GM06990 (cell line): Measurements from ENCODE around the gene LEP.

Experiments
- DNase-seq: peaks from one replicate; pipeline ENCODE4 v3.0.0-alpha.2; 2011; ENCODE audit not compliant: insufficient read length; ENCODE audit errors: extremely low read depth
- H3K27me3 ChIP-seq: replicated peaks from 2 replicates; pipeline ENCODE4 v1.6.0; 2011; ENCODE audit warnings: low read length; ENCODE audit not compliant: control insufficient read depth, insufficient read depth
- H3K36me3 ChIP-seq: 2 replicates; pipeline ENCODE4 v1.5.1; 2011; ENCODE audit warnings: low read length; ENCODE audit not compliant: control insufficient read depth, insufficient read depth
- H3K4me3 ChIP-seq: replicated peaks from 2 replicates; pipeline ENCODE4 v1.5.1; 2011; ENCODE audit warnings: low read depth, mild to moderate bottlenecking, control low read depth, low read length
- TF ChIP-seq, protein P1 (sequence below): IDR thresholded peaks from 2 replicates; pipeline ENCODE4 v1.5.1; 2011; ENCODE audit warnings: low read length, control low read depth, mild to moderate bottlenecking, inconsistent platforms; ENCODE audit not compliant: insufficient read depth, poor library complexity, severe bottlenecking

Gene LEP

DNA sequence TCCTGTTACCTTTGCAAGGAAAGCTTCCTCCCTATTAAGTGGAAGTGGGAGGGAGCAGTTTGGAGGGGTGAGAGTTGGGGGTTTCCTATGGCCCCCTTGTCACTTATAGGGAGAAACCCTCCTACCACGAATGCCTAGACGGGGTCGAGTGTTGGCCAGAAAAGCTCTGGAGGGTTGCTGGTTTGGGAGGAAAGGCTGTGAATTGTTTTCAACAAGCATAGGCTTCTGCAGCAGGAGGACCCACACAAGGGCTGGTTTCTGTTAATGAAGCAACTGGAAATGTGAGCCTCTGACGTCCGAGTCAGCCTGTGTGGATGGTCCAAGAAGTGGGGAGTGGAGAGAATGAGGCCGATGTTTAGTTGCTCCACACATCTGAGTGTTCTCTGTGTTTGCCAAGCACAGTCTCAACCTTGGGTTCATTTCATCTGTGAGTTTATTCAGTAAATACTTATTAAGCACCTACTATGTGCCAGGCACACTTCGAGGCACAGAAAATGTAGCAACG is 37.3 kb upstream of the LEP start:
- TF ChIP-seq, protein P1, sequence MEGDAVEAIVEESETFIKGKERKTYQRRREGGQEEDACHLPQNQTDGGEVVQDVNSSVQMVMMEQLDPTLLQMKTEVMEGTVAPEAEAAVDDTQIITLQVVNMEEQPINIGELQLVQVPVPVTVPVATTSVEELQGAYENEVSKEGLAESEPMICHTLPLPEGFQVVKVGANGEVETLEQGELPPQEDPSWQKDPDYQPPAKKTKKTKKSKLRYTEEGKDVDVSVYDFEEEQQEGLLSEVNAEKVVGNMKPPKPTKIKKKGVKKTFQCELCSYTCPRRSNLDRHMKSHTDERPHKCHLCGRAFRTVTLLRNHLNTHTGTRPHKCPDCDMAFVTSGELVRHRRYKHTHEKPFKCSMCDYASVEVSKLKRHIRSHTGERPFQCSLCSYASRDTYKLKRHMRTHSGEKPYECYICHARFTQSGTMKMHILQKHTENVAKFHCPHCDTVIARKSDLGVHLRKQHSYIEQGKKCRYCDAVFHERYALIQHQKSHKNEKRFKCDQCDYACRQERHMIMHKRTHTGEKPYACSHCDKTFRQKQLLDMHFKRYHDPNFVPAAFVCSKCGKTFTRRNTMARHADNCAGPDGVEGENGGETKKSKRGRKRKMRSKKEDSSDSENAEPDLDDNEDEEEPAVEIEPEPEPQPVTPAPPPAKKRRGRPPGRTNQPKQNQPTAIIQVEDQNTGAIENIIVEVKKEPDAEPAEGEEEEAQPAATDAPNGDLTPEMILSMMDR, result no peak
- H3K36me3 ChIP-seq, result no peaks in the 10 kb centered on the region
- no peak overlapping the region for H3K4me3 ChIP-seq
- peaks cover 2% of the 10 kb centered on the region; the same call in 1 of the 2 replicates for H3K27me3 ChIP-seq
- no peak for DNase-seq

DNA sequence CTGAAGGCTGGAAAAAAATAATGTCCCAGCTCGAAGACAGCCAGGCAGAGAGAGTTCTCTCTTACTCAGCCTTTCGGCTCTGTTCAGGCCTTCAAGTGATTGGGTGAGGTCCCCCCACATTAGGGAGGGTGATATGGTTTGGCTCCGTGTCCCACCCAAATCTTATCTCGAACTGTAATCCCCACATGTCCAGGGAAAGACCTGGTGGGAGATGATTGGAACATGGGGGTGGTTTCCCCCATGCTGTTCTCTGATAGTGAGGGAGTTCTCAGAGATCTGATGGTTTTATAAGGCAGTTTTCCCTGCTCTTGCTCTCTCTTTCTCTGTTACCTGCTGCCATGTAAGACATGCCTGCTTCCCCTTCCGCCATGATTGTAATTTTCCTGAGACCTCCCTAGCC is 36.6 kb upstream of the LEP start:
- no peak for DNase-seq
- Histone ChIP-seq H3K36me3 (no peaks in the 10 kb centered on the region), H3K27me3 (peaks cover 2% of the 10 kb centered on the region; the same call in 1 of the 2 replicates), H3K4me3 (no peak overlapping the region)
- TF ChIP-seq, protein P1, result no peak

DNA sequence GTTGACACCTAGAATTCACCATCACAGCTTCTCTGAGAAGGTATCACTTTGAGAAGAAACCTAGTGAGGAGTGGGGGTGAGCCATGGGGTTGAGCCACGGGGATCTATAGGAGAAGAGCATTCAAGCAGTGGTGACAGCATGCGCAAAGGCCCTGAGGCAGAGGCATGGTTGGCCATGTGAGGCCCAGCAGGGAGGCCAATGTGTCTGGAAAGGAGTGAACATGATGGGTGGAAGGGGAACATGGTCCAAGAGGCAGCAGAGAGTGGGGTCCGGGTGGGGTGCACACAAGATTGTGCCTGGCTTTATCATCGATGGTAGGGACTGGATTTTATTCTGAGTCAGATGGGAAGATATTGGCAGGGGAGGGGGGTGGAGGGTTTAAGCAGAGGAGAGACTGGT is 36.0 kb upstream of the LEP start:
- H3K27me3 ChIP-seq, result peaks cover 2% of the 10 kb centered on the region; the same call in 1 of the 2 replicates
- TF ChIP-seq, protein P1, result no peak
- DNase-seq, result no peak
- no peaks in the 10 kb centered on the region for H3K36me3 ChIP-seq
- no peak overlapping the region for H3K4me3 ChIP-seq

DNA sequence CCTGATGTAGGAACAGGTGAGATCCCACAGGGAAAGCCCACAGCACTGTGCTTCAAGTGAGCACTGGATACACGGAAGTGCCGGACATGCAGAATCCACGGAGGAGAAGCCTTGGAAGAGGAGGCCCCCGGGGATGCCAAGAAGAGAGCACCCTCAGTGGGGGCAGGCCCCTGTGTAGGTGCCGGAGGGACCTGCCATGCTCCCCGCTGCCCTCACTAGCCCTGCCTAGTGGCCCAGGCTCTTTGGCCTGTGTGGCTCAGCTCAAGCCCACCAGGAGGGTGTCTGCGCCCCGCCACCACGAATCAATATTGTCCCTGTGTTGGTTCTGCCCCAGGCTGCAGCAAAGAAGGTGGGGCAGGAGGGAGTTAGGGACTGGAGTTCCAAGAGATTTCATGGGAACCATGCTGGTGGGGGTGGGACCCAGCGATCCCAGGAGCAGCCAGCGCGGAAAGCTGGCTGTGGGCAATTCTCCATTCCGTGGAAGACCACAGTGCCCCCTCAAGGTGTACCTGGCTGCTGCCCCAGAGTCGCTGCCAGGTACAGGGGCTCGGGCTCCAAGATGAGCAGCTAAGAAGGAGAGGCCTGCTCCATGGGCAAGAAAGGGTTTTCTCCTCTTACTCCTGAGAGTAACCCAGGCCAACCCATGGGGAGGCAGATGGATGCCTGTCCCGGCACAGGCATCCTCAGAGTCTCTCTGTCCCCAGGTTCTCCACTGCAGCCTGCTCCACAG is 34.9 kb upstream of the LEP start:
- Histone ChIP-seq H3K4me3 (no peak overlapping the region), H3K27me3 (peaks cover 4% of the 10 kb centered on the region), H3K36me3 (no peaks in the 10 kb centered on the region)
- TF ChIP-seq, protein P1, result no peak
- no peak for DNase-seq

DNA sequence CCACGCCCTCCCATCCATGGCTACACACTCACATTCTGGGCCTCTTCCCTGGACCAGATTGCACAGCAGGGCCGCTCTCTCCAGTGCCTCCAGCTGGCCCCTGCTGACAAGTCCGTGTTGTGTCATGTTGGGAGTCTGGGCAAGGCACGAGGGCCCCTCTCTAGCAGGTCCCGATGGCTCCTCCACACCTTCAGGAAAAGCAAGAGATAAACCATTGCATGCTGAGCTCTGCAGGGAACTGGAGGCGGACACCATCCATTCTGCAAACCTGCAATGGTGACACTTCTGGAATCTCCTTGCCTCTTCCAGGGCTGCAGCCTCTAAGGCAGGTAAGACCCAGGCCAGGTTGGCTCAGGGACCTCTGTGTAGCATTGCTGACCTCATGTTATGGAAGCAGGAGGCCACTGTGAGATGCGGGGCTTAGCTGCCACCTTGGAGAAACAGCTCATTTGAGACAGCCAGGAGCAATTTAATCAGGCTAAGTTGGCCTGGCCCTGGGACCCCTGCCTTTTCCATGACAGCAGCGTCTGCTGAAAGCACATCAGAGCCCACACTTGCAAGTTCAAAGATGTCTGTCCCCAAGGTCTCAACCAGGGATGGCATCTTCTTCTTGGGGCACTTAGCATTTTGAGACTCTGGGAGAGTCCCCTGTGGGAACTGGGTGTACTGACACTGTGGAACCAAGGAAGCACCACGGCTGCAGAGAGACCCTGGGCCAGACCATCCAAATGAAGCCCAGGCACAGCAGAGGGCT is 34.2 kb upstream of the LEP start:
- DNase-seq, result no peak
- H3K4me3 ChIP-seq, result no peak overlapping the region
- H3K36me3 ChIP-seq, result no peaks in the 10 kb centered on the region
- H3K27me3 ChIP-seq, result peaks cover 4% of the 10 kb centered on the region
- TF ChIP-seq, protein P1, result no peak
